GM12873 (cell line): Measurements from ENCODE around the gene PRMT7.

Experiments
- TF ChIP-seq, protein P1 (sequence below): IDR thresholded peaks from 2 replicates; pipeline ENCODE4 v1.5.1; 2012; ENCODE audit warnings: low read depth, mild to moderate bottlenecking, moderate library complexity, low read length, control low read depth; ENCODE audit not compliant: insufficient read depth; ENCODE audit errors: missing control alignments

Gene PRMT7

DNA sequence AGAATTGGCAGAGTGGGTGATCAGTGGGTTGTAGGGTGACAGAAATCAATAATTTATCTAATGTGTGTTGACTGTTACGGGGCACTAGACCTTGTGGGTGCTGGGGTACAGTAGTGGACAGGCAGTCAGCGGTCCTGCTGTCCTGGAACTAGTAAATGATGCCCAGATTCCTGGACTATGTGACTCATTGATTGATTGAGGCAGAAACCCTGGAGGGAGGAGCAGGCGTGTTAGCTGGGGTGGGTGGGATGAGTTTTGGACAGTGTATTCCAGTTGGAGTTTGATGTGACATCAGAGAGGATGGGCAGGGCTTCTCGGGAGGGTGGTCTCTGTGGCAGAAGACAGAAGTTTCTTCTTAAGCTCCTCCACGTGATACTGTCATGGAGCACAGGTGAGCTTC, 24.4 kb downstream of the PRMT7 start:
- TF ChIP-seq, protein P1, sequence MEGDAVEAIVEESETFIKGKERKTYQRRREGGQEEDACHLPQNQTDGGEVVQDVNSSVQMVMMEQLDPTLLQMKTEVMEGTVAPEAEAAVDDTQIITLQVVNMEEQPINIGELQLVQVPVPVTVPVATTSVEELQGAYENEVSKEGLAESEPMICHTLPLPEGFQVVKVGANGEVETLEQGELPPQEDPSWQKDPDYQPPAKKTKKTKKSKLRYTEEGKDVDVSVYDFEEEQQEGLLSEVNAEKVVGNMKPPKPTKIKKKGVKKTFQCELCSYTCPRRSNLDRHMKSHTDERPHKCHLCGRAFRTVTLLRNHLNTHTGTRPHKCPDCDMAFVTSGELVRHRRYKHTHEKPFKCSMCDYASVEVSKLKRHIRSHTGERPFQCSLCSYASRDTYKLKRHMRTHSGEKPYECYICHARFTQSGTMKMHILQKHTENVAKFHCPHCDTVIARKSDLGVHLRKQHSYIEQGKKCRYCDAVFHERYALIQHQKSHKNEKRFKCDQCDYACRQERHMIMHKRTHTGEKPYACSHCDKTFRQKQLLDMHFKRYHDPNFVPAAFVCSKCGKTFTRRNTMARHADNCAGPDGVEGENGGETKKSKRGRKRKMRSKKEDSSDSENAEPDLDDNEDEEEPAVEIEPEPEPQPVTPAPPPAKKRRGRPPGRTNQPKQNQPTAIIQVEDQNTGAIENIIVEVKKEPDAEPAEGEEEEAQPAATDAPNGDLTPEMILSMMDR = no peak

DNA sequence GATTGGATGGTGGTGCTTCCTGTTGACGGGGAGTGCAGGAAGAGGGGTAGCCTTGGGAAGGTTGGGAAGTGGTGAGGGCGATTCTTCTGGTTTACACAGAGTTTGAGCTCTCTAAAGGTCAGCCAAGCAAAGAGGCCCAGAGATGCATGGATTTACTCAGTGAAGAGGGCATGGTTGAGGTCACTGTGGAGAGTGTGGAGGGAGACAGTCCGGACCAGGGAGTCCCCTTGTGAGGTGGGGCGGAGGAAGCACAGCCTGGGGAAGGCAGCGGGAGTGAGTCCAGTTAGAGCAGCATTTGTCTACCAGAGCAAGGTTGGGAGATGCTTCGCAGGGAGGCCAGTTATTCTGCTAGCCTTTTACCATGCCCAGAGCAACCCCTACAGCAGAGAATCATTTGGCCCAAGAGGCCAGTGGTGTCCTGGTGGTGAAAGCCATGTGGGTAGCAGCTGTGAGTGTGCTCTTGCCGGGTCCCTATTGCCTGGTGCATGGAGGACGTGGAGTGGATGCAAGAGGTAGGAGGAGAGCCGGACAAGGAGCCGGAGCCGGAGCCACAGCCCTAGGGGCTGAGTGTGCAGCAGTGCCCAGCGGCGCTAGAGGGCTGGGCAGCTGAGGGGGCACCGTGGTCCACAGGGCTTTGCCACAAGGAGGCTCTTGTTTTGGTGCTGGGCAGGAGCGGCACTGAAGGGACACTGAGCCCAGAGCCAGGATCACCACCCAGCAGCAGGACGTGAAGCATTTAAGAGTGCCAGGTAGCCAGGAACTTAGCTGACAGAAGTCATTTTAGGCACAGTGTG, 27.7 kb downstream of the PRMT7 start:
- TF ChIP-seq, protein P1 = no peak

DNA sequence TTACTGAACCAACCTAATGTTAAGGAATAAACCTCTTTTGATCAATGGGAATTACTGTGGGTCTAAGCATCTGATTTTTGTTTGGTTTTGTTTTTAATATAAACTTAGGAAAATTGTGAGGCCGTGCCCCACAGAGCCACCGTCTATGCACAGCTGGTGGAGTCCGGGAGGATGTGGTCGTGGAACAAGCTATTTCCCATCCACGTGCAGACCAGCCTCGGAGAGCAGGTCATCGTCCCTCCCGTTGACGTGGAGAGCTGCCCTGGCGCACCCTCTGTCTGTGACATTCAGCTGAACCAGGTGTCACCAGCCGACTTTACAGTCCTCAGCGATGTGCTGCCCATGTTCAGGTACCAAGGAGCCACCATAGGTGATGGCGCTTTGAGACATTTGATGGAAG, 28.4 kb downstream of the PRMT7 start:
- TF ChIP-seq, protein P1 = no peak

DNA sequence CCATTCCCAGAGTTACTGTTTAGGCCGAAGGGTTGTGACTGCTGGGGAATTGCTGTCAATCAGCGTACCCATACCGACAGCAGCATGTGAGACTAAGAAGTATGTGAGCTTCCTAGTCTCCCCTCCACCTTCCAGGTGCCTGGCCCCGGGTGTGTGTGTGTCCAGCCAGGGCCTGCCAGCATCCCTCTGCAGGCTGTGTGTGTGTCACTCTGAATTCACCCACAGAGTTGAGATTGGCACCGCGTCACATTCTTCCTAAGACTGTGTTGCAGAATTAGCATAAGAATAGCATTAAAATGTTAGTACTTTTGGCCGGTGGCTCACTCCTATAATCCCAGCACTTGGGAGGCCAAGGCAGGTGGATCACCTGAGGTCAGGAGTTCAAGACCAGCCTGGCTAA, 31.8 kb downstream of the PRMT7 start:
- TF ChIP-seq, protein P1 = no peak

DNA sequence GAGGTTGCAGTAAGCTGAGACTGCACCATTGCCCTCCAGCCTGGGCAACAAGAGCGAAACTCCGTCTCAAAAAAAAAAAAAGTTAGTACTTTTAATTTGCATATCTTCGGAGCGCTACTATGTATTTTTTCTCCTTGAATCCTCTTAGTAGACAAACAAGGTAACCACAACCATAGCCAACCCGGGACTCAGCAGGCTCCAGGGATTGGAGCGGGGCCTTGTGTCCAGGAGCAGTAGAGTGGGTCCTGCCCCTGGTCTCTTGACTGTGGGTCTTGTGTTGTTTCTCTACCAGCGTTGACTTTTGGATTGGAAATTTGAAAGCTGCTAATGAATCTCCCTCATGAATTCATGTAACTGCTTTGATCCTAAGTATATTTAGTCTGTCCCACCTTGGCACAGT, 32.3 kb downstream of the PRMT7 start:
- TF ChIP-seq, protein P1 = no peak

DNA sequence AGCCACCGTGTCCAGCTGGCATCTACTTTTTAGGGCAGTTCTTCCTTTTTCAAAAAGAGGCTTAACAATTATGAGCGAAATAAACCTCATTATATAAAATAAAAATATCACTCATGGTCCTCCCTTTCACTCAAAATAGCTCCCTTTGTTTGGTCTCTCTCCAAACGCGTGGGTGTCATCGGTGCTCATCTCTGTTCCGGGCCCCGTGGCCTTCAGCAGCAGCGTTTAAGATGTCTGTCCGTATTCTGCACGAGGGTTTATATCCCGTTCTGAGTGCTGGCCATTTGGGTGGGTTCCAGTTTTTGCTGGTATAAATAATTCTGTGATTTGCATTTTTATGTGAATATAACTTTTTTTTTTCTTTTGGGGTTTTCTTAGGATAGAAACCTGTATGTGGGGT, 33.4 kb downstream of the PRMT7 start:
- TF ChIP-seq, protein P1 = no peak

DNA sequence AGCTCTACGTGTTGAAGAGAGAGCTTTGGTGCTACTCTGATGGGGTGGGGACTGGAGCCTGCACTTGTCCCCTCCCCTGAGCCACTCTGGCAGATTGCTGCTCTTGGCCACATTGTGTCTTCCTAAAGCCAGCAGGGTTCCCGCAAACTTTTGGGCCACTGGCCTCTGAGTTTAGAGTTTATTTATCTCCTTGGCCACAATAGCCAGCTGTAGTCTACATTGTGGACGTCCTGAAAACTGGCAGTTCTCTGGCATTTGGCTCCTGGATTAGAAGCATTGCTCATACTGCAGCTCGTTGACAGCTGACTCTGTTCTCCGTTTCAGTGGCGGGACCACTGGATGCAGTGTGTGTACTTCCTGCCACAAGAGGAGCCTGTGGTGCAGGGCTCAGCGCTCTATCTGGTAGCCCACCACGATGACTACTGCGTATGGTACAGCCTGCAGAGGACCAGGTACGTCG, 34.6 kb downstream of the PRMT7 start:
- TF ChIP-seq, protein P1 = no peak
